ENCODE results near the gene POLR3H. TPM values are rescaled to one million over a fixed set of nuclear protein-coding genes. Genes with fewer than 3 reads are reported as not detected.

POLR3H gene
- total and polyA plus RNA-seq, 2 experiments from 2014 or later: 19.0 to 26.5 TPM

GRCh38 chr22:41555325-41555982 lies 11.2 kb upstream of the POLR3H start (continued):
- TF ChIP-seq CREB1 (CRISPR knock-in tag; IDR thresholded peaks at IDR 0.05; ENCODE audit: low read depth) (no peak), JUNB (IDR thresholded peaks at IDR 0.05; ENCODE audit: unreplicated experiment) (no peak), ZNF462 (CRISPR knock-in tag; IDR thresholded peaks at IDR 0.05) (no peak)

- no peaks in the 10 kb centered on the region for H3K4me1 ChIP-seq (ENCODE audit: insufficient read depth)
- peaks cover 2% of the 10 kb centered on the region for H3K27me3 Mint-ChIP-seq (ENCODE audit: insufficient read depth, low read depth, poor library complexity)
- H3F3A ChIP-seq (replicated peaks; ENCODE audit: low read depth): 0 out of 2 replicates have a peak, but pooled peaks cover 4% of the 10 kb centered on the region
- no peaks in the 10 kb centered on the region for H3K36me3 Mint-ChIP-seq (ENCODE audit: low read depth)
- peaks cover 11% of the 10 kb centered on the region for H3K4me1 Mint-ChIP-seq
- H3K9me2 ChIP-seq (ENCODE audit: insufficient read depth): no peaks in the 10 kb centered on the region
- H3K36me3 ChIP-seq (ENCODE audit: insufficient read depth): no peaks in the 10 kb centered on the region
- H3K4me2 ChIP-seq: no peak overlapping the region
- no peak overlapping the region for H3K4me3 Mint-ChIP-seq
- no peaks in the 10 kb centered on the region for H3K79me2 ChIP-seq (replicated peaks; ENCODE audit: insufficient read depth)
- no peaks in the 10 kb centered on the region for H3K27me3 ChIP-seq (ENCODE audit: insufficient read depth)
- DNase-seq (ENCODE audit: low spot score) (no peak), ATAC-seq (no peak)
- no peak overlapping the region for H3K27ac ChIP-seq (ENCODE audit: low read depth)
- no peak overlapping the region for H3K27ac Mint-ChIP-seq
- H3K4me3 ChIP-seq: no peak overlapping the region
- peak overlapping the region; percentile 47; the same call in 1 of the 2 replicates for H2AFZ ChIP-seq
- H3K9me3 Mint-ChIP-seq: no peaks in the 10 kb centered on the region
- H4K20me1 ChIP-seq (replicated peaks; ENCODE audit: insufficient read depth): no peaks in the 10 kb centered on the region
- TF ChIP-seq ZNF114 (CRISPR knock-in tag; IDR thresholded peaks at IDR 0.05) (no peak), EZH2 (IDR thresholded peaks at IDR 0.05; ENCODE audit: low read depth, unreplicated experiment) (no peak), EZH2phosphoT487 (IDR thresholded peaks at IDR 0.05; ENCODE audit: unreplicated experiment) (no peak), JUNB (IDR thresholded peaks at IDR 0.05; ENCODE audit: unreplicated experiment) (no peak), NANOG (IDR thresholded peaks at IDR 0.05; ENCODE audit: borderline replicate concordance) (no peak), REST (IDR thresholded peaks at IDR 0.05; ENCODE audit: unreplicated experiment) (no peak), POLR2AphosphoS5 (IDR thresholded peaks at IDR 0.05; ENCODE audit: low read depth) (no peak), ETS1 (IDR thresholded peaks at IDR 0.05) (no peak), STAT1 (IDR thresholded peaks at IDR 0.05; ENCODE audit: unreplicated experiment) (no peak)
These were observed 7.8 kb upstream of the POLR3H start for GRCh38 chr22:41551877-41552582.
